B cell (primary cell): Measurements from ENCODE around the gene SGF29.
"Not testable (repeated sequence)": the region's sequence is repeated elsewhere in the genome, so short reads cannot be mapped to it uniquely, and the experiment has no call there.

Experiments used
- CTCF ChIP-seq: fragments of 200-600 bp; IDR thresholded peaks from one replicate; pipeline ENCODE4 v1.8.0; 2022; ENCODE audit warnings: antibody characterized with exemption, mild to moderate bottlenecking
- EZH2 ChIP-seq: IDR thresholded peaks from 2 replicates; pipeline ENCODE4 v1.6.1; 2012; ENCODE audit warnings: borderline replicate concordance, low read depth, mild to moderate bottlenecking, moderate library complexity, low read length; ENCODE audit not compliant: insufficient read depth, poor library complexity, severe bottlenecking

- TF ChIP-seq CTCF, EZH2: not testable (repeated sequence)
Measured at GRCh38 chr16:28620316-28620715, 66.6 kb downstream of the SGF29 start.
